Neuronal stem cell (in vitro differentiated cells): ENCODE measurements around the gene ESD.
A peak's percentile ranks its signal among the peaks of the same experiment; 100 is the strongest.

Experiments used
- DNase-seq: peaks from one replicate; pipeline ENCODE4 v3.0.0-alpha.2; 2013; ENCODE audit warnings: low spot score
- H2AFZ ChIP-seq: one replicate; pipeline ENCODE4 v1.6.1; 2013; ENCODE audit warnings: mild to moderate bottlenecking, low read length, inconsistent platforms
- H2AK5ac ChIP-seq: 2 replicates; pipeline ENCODE4 v1.6.1; 2013; ENCODE audit warnings: low read depth, mild to moderate bottlenecking, inconsistent platforms, low read length, moderate library complexity, mixed read lengths
- H2BK120ac ChIP-seq: 2 replicates; pipeline ENCODE4 v1.6.1; 2013; ENCODE audit warnings: low read depth, mild to moderate bottlenecking, inconsistent platforms, low read length, moderate library complexity, mixed read lengths
- H2BK12ac ChIP-seq: one replicate; pipeline ENCODE4 v1.6.1; 2013; ENCODE audit warnings: low read length, inconsistent platforms
- H2BK15ac ChIP-seq: 2 replicates; pipeline ENCODE4 v1.6.1; 2013; ENCODE audit warnings: mild to moderate bottlenecking, low read length, inconsistent platforms, mixed read lengths
- H2BK5ac ChIP-seq: one replicate; pipeline ENCODE4 v1.6.1; 2013; ENCODE audit warnings: inconsistent platforms, mild to moderate bottlenecking, low read length, moderate library complexity
- H3K14ac ChIP-seq: one replicate; pipeline ENCODE4 v1.6.1; 2013; ENCODE audit warnings: low read length, inconsistent platforms
- H3K18ac ChIP-seq: 2 replicates; pipeline ENCODE4 v1.6.1; 2013; ENCODE audit warnings: low read length, inconsistent platforms
- H3K23ac ChIP-seq: 2 replicates; pipeline ENCODE4 v1.6.1; 2013; ENCODE audit warnings: low read depth, mild to moderate bottlenecking, mixed read lengths, low read length, inconsistent platforms; ENCODE audit not compliant: poor library complexity
- H3K27ac ChIP-seq: replicated peaks from 3 replicates; pipeline ENCODE4 v1.5.1; 2013; ENCODE audit warnings: low read length, inconsistent platforms
- H3K27me3 ChIP-seq, 3 experiments: 2 replicates each; pipeline ENCODE4 v1.6.1; 2013; ENCODE audit warnings: low read length in 3 of 3, mild to moderate bottlenecking in 2 of 3, inconsistent platforms in 1 of 3, low read depth in 1 of 3, mixed read lengths in 1 of 3, moderate library complexity in 1 of 3; ENCODE audit not compliant: control insufficient read depth in 3 of 3, insufficient read depth in 3 of 3
- H3K36me3 ChIP-seq, 2 donors: replicated peaks in 1 of 2; 2 replicates each; pipeline ENCODE4 v1.6.1; 2013; ENCODE audit warnings: low read length in 2 of 2; ENCODE audit not compliant: control insufficient read depth in 2 of 2, insufficient read depth in 2 of 2
- H3K4ac ChIP-seq: 2 replicates; pipeline ENCODE4 v1.6.1; 2013; ENCODE audit warnings: inconsistent platforms, mild to moderate bottlenecking, low read length, moderate library complexity
- H3K4me1 ChIP-seq, 2 donors: 1 replicate in 1 of 2; 2 replicates in 1 of 2; pipeline ENCODE4 v1.6.1; 2013; ENCODE audit warnings: low read length in 2 of 2, low read depth in 1 of 2; ENCODE audit not compliant: control insufficient read depth in 2 of 2, insufficient read depth in 1 of 2
- H3K4me2 ChIP-seq: one replicate; pipeline ENCODE4 v1.6.1; 2013; ENCODE audit warnings: mild to moderate bottlenecking, low read length, inconsistent platforms; ENCODE audit not compliant: insufficient read depth, poor library complexity, severe bottlenecking
- H3K4me3 ChIP-seq, 2 donors: 2 replicates each; pipeline ENCODE4 v1.5.1; 2013; ENCODE audit warnings: low read length in 2 of 2, mild to moderate bottlenecking in 2 of 2, inconsistent platforms in 1 of 2, moderate library complexity in 1 of 2
- H3K79me1 ChIP-seq: one replicate; pipeline ENCODE4 v1.6.1; 2013; ENCODE audit warnings: low read depth, mild to moderate bottlenecking, inconsistent platforms, low read length, moderate library complexity
- H3K9ac ChIP-seq: one replicate; pipeline ENCODE4 v1.6.1; 2013; ENCODE audit warnings: mild to moderate bottlenecking, low read depth, low read length, inconsistent platforms; ENCODE audit not compliant: poor library complexity
- H3K9me3 ChIP-seq, 2 donors: replicated peaks in 1 of 2; 2 replicates each; pipeline versions ENCODE3 to v1.6.1; 2013; ENCODE audit warnings: low read length in 2 of 2, mild to moderate bottlenecking in 2 of 2, inconsistent platforms in 1 of 2, low read depth in 1 of 2, mixed read lengths in 1 of 2, moderate library complexity in 1 of 2; ENCODE audit not compliant: control insufficient read depth in 2 of 2, insufficient read depth in 1 of 2
- H4K8ac ChIP-seq: one replicate; pipeline ENCODE4 v1.6.1; 2013; ENCODE audit warnings: low read depth, mild to moderate bottlenecking, inconsistent platforms, low read length, moderate library complexity
- H4K91ac ChIP-seq: one replicate; pipeline ENCODE4 v1.6.1; 2013; ENCODE audit warnings: low read length, low read depth, mild to moderate bottlenecking, inconsistent platforms; ENCODE audit not compliant: poor library complexity
- WGBS, 2 donors: extraction: QIAGEN DNeasy Blood & Tissue Kit; methylation state at CpG; one replicate each; pipeline ENCODE4 v1.1.7; 2013; ENCODE audit warnings: missing lambda C conversion rate in 2 of 2, mixed read lengths in 1 of 2; ENCODE audit not compliant: insufficient read length in 2 of 2, insufficient replicate concordance in 1 of 2; ENCODE audit errors: extremely low coverage in 2 of 2; 5-methylcytosine and 5-hydroxymethylcytosine counted together

The ESD gene

DNA sequence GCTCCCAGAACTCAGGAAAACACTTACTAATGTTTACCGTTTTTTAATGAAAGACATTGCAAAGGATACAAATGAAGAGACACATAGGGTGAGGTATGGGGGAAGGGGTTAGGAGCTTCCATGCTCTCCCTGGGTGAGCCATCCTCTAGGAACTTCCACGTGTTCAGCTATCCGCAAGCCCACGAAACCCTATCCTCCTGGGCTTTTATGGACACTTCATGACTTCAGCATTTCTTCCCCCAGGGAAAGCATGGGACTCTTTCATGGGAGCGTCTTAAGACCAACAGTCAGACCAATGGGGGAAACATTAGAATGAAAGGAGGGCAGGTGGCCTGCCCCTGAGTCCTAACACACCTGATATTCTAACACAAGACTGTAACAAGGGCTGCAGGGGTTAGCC lies 6.6 kb upstream of the ESD start:
- Histone ChIP-seq H3K4me3 (no peak overlapping the region), H4K8ac (no peak overlapping the region), H3K23ac (no peak overlapping the region), H2BK120ac (no peak overlapping the region), H2AFZ (no peak overlapping the region), H3K36me3 (no peaks in the 10 kb centered on the region), H2BK15ac (no peak overlapping the region), H3K27me3 (peaks cover 0 to 19% (median 0%) of the 10 kb centered on the region in 3 experiments), H2BK5ac (no peak overlapping the region), H3K14ac (no peak overlapping the region), H3K9me3 (no peaks in the 10 kb centered on the region), H4K91ac (no peak overlapping the region), H3K4ac (no peak overlapping the region), H3K9ac (no peak overlapping the region), H3K27ac (no peak overlapping the region), H3K18ac (no peak overlapping the region), H2BK12ac (no peak overlapping the region), H2AK5ac (no peak overlapping the region), H3K4me1 (no peaks in the 10 kb centered on the region), H3K79me1 (no peaks in the 10 kb centered on the region), H3K4me2 (no peak overlapping the region)
- DNase-seq, result no peak
- WGBS, 2 donors, result no CpG with 5 or more reads among the region's 5 CpGs

DNA sequence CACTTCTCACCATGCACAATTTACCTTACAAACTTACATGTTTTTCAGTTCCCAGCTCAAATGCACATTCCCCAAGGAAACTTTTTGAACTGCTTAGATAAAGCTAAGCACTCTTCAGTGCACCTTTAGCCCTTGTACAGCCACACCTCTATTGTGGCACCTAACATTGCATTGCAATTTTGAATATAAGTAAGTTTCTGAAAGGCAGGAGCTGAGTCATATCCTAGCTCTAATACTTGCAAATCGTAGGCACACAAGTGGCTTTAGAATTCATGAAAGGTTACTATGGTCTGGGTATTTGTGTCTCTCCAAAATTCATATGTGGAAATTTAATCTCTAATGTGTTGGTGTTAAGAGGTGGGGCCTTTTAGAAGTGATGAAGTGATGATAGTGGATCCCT lies 4.9 kb upstream of the ESD start:
- Histone ChIP-seq H3K9ac (no peak overlapping the region), H3K9me3 (no peaks in the 10 kb centered on the region), H3K4me3 (no peak overlapping the region), H3K4me1 (peaks cover 0 to 2% of the 10 kb centered on the region in 2 donors), H2BK15ac (no peak overlapping the region), H3K36me3 (no peaks in the 10 kb centered on the region), H3K14ac (no peak overlapping the region), H2AFZ (no peak overlapping the region), H4K8ac (no peak overlapping the region), H3K4me2 (no peak overlapping the region), H3K23ac (no peak overlapping the region), H3K4ac (no peak overlapping the region), H3K79me1 (no peaks in the 10 kb centered on the region), H2BK120ac (no peak overlapping the region), H4K91ac (no peak overlapping the region), H2BK5ac (no peak overlapping the region), H2BK12ac (no peak overlapping the region), H3K27me3 (peaks cover 0 to 19% (median 0%) of the 10 kb centered on the region in 3 experiments), H2AK5ac (no peak overlapping the region), H3K27ac (no peak overlapping the region), H3K18ac (no peak overlapping the region)
- no CpG with 5 or more reads among the region's 1 CpG for WGBS, 2 donors
- DNase-seq, result no peak

DNA sequence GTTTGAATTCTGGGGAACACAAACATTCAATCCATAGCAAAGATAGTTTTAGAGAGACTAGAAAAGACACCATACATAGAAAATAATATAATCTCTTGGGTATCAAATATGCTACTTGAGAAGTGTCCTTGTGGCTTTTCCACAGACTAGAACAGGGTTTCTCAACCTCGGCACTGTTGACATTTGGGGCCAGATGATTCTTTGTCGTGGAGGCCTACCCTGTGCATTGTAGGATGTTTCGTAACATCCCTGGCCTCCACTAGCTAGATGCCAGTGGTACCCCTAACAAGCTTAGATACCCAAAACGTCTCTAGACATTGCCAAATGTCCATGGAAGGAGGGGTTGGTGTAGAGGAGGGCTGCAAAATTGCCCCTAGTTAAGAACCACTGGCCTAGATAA lies 2.2 kb upstream of the ESD start:
- Histone ChIP-seq H3K4me2 (no peak overlapping the region), H2AFZ (no peak overlapping the region), H3K9me3 (no peaks in the 10 kb centered on the region), H3K36me3 (peaks cover 0 to 13% of the 10 kb centered on the region in 2 donors), H3K27me3 (peaks cover 0 to 19% (median 0%) of the 10 kb centered on the region in 3 experiments), H4K91ac (no peak overlapping the region), H2BK120ac (no peak overlapping the region), H3K27ac (no peak overlapping the region), H3K79me1 (no peaks in the 10 kb centered on the region), H2BK12ac (no peak overlapping the region), H2AK5ac (no peak overlapping the region), H3K4me1 (peaks cover 2 to 7% of the 10 kb centered on the region in 2 donors), H3K4me3 (no peak overlapping the region), H3K9ac (no peak overlapping the region), H2BK15ac (no peak overlapping the region), H3K23ac (no peak overlapping the region), H4K8ac (no peak overlapping the region), H2BK5ac (no peak overlapping the region), H3K14ac (no peak overlapping the region), H3K18ac (no peak overlapping the region), H3K4ac (no peak overlapping the region)
- no CpG with 5 or more reads among the region's 4 CpGs for WGBS, 2 donors
- DNase-seq, result no peak

DNA sequence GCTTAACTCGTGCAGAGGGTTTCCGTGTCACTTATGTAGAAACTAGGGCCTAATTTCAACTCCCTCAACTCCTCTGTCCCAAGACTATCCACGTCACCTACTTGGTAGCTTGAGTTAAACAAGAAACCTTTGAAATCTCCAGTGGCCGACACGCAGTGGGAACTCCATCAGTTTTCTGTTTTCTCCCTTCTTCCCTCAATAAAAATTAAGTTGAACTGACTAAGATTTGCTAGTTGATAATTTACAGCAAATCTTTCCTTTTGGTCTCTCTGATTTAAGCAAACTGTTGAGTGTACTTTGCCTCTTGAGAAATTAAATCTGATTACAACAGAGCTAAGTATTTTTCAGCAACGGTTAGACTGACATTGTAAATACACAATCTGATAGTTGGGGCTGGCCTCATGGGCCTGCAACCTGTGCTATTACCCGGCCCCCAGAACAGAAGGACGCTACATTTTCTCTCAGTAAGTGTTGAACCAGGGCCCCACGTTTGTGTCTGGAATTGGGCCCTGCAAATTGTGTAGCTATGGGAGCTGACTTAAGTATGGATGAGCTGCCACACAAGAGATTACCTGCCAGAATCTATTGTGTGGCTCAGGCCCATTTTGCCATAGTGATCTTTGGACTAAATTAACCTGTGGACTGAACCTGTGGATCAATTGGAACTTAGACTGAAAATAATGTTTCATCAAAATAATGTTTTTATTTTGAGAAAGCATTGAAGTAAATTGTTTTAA lies 708 bp upstream of the ESD start:
- Histone ChIP-seq H2BK15ac (no peak overlapping the region), H4K8ac (no peak overlapping the region), H2BK5ac (no peak overlapping the region), H3K4me3 (peak overlapping the region in 1 of 2 donors; percentile 91), H3K9ac (no peak overlapping the region), H3K27me3 (peaks cover 0 to 7% (median 0%) of the 10 kb centered on the region in 3 experiments), H2BK120ac (no peak overlapping the region), H4K91ac (no peak overlapping the region), H2BK12ac (no peak overlapping the region), H3K36me3 (peaks cover 0 to 26% of the 10 kb centered on the region in 2 donors), H3K27ac (peak overlapping the region; percentile 53), H3K14ac (no peak overlapping the region), H3K9me3 (no peaks in the 10 kb centered on the region), H2AFZ (peak overlapping the region; percentile 95), H3K4ac (no peak overlapping the region), H3K18ac (peak overlapping the region; percentile 92), H3K79me1 (no peaks in the 10 kb centered on the region), H2AK5ac (no peak overlapping the region), H3K23ac (no peak overlapping the region), H3K4me1 (peaks cover 2 to 7% of the 10 kb centered on the region in 2 donors), H3K4me2 (peak overlapping the region; percentile 43)
- DNase-seq, result no peak
- no CpG with 5 or more reads among the region's 9 CpGs for WGBS, 2 donors
